ENCODE results near the gene MAPK12. TPM values are rescaled to one million over a fixed set of nuclear protein-coding genes. Genes with fewer than 3 reads are reported as not detected.
A peak's percentile ranks its signal among the peaks of the same experiment; 100 is the strongest.

Gene MAPK12
- total RNA-seq, 1 experiment from 2014 or later = 10.9 TPM

- no peak for DNase-seq (ENCODE audit: low read depth, low spot score)
- in situ Hi-C loops (cut with HindIII; ENCODE audit: low pct_unique_long_range_greater_than_20kb, low sequenced_read_pairs) = no loop called here
Observed at GRCh38 chr22:50227579-50228215, 33.8 kb downstream of the MAPK12 start.

GRCh38 chr22:50226875-50227165 lies 34.7 kb downstream of the MAPK12 start:
- in situ Hi-C loops (cut with HindIII; ENCODE audit: low pct_unique_long_range_greater_than_20kb, low sequenced_read_pairs) = no loop called here

GRCh38 chr22:50226063-50226874 lies 35.2 kb downstream of the MAPK12 start:
- no peak for DNase-seq (ENCODE audit: low read depth, low spot score)
- in situ Hi-C loops (cut with HindIII; ENCODE audit: low pct_unique_long_range_greater_than_20kb, low sequenced_read_pairs) = no loop called here

More at GRCh38 chr22:50226875-50227165, 34.7 kb downstream of the MAPK12 start:
- DNase-seq (ENCODE audit: low read depth, low spot score) = no peak

GRCh38 chr22:50225200-50225969 lies 36.1 kb downstream of the MAPK12 start:
- in situ Hi-C loops (cut with HindIII; ENCODE audit: low pct_unique_long_range_greater_than_20kb, low sequenced_read_pairs) = no loop called here
- DNase-seq (ENCODE audit: low read depth, low spot score) = no peak

GRCh38 chr22:50224071-50224470 lies 37.4 kb downstream of the MAPK12 start:
- peak; percentile 38 for DNase-seq (ENCODE audit: low read depth, low spot score)
- in situ Hi-C loops (cut with HindIII; ENCODE audit: low pct_unique_long_range_greater_than_20kb, low sequenced_read_pairs) = no loop called here

- in situ Hi-C loops (cut with HindIII; ENCODE audit: low pct_unique_long_range_greater_than_20kb, low sequenced_read_pairs) = no loop called here
Observed at GRCh38 chr22:50222508-50222907, 39.0 kb downstream of the MAPK12 start.

GRCh38 chr22:50221410-50222300 lies 39.8 kb downstream of the MAPK12 start:
- in situ Hi-C loops (cut with HindIII; ENCODE audit: low pct_unique_long_range_greater_than_20kb, low sequenced_read_pairs) = no loop called here
- DNase-seq (ENCODE audit: low read depth, low spot score) = no peak

More at GRCh38 chr22:50222508-50222907, 39.0 kb downstream of the MAPK12 start:
- DNase-seq (ENCODE audit: low read depth, low spot score) = no peak

GRCh38 chr22:50220603-50221409 lies 40.7 kb downstream of the MAPK12 start:
- in situ Hi-C loops (cut with HindIII; ENCODE audit: low pct_unique_long_range_greater_than_20kb, low sequenced_read_pairs) = no loop called here
- no peak for DNase-seq (ENCODE audit: low read depth, low spot score)

- no peak for DNase-seq (ENCODE audit: low read depth, low spot score)
- in situ Hi-C loops (cut with HindIII; ENCODE audit: low pct_unique_long_range_greater_than_20kb, low sequenced_read_pairs) = no loop called here
Observed at GRCh38 chr22:50219800-50220602, 41.5 kb downstream of the MAPK12 start.

- DNase-seq (ENCODE audit: low read depth, low spot score) = no peak
- in situ Hi-C loops (cut with HindIII; ENCODE audit: low pct_unique_long_range_greater_than_20kb, low sequenced_read_pairs) = no loop called here
Observed at GRCh38 chr22:50218996-50219727, 42.3 kb downstream of the MAPK12 start.

GRCh38 chr22:50218153-50218995 lies 43.1 kb downstream of the MAPK12 start:
- in situ Hi-C loops (cut with HindIII; ENCODE audit: low pct_unique_long_range_greater_than_20kb, low sequenced_read_pairs) = no loop called here
- no peak for DNase-seq (ENCODE audit: low read depth, low spot score)

GRCh38 chr22:50217543-50218152 lies 43.8 kb downstream of the MAPK12 start:
- DNase-seq (ENCODE audit: low read depth, low spot score) = no peak
- in situ Hi-C loops (cut with HindIII; ENCODE audit: low pct_unique_long_range_greater_than_20kb, low sequenced_read_pairs) = no loop called here

- in situ Hi-C loops (cut with HindIII; ENCODE audit: low pct_unique_long_range_greater_than_20kb, low sequenced_read_pairs) = no loop called here
- DNase-seq (ENCODE audit: low read depth, low spot score) = no peak
Observed at GRCh38 chr22:50216684-50217520, 44.6 kb downstream of the MAPK12 start.

Measured in SK-MEL-5 (cell line).